ENCODE measurements around the gene VMO1. TPM values are rescaled to one million over a fixed set of nuclear protein-coding genes. Genes with fewer than 3 reads are reported as not detected.
A peak's percentile ranks its signal among the peaks of the same experiment; 100 is the strongest.

VMO1 gene
- total RNA-seq, 1 donor from 2014 or later = not detected

DNA sequence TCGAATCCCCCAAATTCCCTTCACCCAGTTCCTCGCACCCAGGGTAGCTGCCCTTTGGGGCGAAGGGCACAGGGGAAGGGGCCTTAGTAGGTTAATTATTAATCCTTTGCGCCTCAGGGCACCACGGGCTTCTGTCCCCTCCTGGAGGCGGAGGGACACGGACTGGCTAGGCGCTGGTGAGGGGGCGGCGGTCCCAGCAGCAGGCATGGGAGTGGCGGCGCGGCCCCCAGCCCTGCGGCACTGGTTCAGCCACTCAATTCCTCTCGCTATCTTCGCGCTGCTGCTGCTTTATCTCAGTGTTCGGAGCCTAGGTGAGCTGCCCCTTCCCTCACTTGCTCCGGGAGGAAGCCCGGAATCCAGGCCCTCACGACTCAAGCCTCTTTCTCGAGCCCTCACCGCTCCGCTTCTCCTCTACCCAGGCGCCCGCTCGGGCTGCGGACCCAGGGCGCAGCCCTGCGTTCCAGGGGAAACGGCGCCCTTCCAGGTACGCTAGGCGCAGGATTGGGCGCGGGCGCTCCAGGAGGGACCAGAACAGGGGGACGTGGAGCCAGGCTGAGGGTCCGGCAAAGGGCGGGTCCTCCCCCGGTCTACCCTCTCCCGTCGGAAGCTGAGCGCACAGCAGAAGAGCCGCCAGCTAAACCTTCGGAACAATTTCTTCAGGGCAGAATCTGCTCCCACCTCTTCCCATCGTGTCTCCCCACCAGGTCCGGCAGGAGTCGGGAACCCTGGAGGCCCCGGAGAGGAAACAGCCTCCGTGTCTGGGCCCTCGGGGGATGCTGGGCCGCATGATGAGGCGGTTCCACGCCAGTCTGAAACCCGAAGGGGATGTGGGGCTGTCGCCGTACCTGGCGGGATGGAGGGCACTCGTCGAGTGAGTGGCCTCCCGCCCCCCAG is 2.9 kb upstream of the VMO1 start, which contains the start of gene GLTPD2:
TSS of gene GLTPD2 (plus strand) at position 158 of the 894 bp plus-strand sequence. CDS start at position 206, 48 bp downstream.
- DNase-seq = no peak
- Mint-ChIP-seq H3K27me3 (peaks cover 44% of the 10 kb centered on the region), H3K4me3 (peak within 1 kb of the TSS; percentile 91), H3K36me3 (ENCODE audit: low read depth) (no peaks in the 10 kb centered on the region), H3K9me3 (no peaks in the 10 kb centered on the region), H3K4me1 (peaks cover 15% of the 10 kb centered on the region), H3K27ac (peak within 1 kb of the TSS; percentile 46)
- intact Hi-C loops (cut with micrococcal nuclease) = loop anchor here (2.0 to 5.0 kb wide), 3 partner anchors 42 to 147 kb away; partner anchors contain the start of genes ALOX15 and CHRNE

DNA sequence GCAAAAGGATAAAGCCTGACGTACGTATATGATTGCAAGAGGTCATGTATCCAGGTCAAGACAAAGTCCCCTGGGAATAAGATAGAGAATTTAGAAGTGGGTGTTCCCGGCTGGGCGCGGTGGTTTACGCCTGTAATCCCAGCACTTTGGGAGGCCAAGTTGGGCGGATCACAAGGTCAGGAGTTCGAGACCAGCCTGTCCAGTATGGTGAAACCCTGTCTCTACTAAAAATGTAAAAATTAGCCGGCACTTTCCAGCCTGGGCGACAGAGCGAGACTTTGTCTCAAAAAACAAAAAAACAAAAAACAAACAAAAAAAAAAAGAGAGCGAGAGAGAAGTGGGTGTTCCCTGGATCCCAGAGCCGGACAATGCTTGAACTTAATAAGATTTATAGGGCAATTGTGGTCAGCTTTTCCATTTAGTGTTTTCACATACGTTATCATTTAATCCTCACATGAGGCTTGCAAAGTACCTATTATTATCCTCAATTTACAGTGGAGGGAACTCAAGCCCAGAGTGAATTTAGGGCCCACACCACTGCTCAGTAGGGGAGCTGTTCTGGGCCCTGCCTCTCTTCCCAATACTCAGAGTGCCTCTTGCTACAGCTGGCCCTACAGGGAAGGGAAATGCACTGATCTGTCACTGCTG is 2.1 kb upstream of the VMO1 start:
- Mint-ChIP-seq H3K27me3 (peaks cover 48% of the 10 kb centered on the region), H3K4me1 (peaks cover 15% of the 10 kb centered on the region), H3K9me3 (no peaks in the 10 kb centered on the region), H3K4me3 (peak overlapping the region; percentile 64), H3K36me3 (ENCODE audit: low read depth) (no peaks in the 10 kb centered on the region), H3K27ac (peak overlapping the region; percentile 6)
- intact Hi-C loops (cut with micrococcal nuclease) = loop anchor here (2.0 to 5.0 kb wide), 3 partner anchors 41 to 146 kb away; partner anchors contain the start of genes ALOX15 and CHRNE
- no peak for DNase-seq

DNA sequence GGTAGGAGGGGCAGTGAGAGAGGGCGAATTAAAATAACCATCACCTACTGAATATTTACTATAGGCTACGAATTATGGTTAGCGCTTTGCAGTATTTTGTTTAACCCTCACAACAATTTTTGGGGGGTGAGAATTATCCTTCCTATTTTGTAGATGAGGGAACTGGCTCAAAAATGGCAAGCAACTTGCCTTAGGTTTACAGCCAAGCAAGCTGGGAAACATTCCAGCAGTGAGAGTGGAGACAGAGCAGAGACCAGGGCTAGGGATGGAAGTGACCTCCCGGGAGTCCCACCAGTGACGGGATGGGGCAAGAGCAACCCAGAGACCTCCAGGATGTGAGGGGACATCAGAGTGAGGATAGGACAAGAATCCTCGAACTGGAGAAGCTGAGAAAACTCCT is 352 bp upstream of the VMO1 start:
- Mint-ChIP-seq H3K4me3 (no peak overlapping the region), H3K9me3 (no peaks in the 10 kb centered on the region), H3K27me3 (peaks cover 56% of the 10 kb centered on the region), H3K27ac (no peak overlapping the region), H3K36me3 (ENCODE audit: low read depth) (no peaks in the 10 kb centered on the region), H3K4me1 (peaks cover 21% of the 10 kb centered on the region)
- no peak for DNase-seq
- intact Hi-C loops (cut with micrococcal nuclease) = loop anchor here (5.0 kb wide), 2 partner anchors 39 to 144 kb away; partner anchors contain the start of gene ALOX15

DNA sequence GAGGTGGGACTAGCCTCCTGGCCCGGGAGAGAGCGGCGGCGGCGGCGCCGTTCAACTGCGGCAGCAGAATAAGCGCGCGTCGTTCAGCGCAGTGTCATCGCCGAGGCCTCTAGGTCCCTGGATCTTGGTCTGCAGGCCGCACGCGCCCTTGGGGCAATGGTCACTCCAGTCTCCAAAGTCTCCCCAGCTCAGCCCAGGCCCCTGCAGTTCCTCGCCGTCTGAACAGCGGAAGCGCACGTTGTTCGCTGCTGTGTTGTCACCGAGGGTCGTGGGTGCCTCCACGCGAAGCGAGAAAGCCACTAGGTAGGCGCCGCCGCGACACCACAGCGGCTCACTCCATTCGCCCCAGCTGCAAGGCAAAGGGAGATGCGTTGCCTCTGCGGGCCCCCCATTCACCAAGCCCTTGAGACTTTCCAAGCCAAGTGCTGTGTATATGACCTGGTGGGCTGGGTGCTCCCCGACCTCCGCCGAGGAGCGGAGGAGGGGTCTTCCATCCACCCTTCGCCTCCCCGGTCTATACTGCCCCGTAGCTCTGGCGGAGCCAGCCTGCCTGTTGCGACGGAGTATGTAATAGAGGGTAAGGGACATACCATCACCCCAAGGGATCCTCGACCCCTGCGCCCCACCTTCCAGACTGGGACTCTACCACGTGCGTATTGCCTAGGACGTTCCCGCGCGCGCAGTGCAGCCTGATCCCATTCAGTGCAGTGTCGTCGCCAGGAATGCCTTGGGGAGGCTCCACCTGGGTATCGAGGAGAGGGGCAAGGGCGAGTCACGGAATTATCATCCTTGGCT is 656 bp downstream of the VMO1 start:
- Mint-ChIP-seq H3K9me3 (no peaks in the 10 kb centered on the region), H3K27ac (no peak overlapping the region), H3K4me1 (peaks cover 18% of the 10 kb centered on the region), H3K27me3 (peaks cover 60% of the 10 kb centered on the region), H3K4me3 (peak overlapping the region; percentile 59), H3K36me3 (ENCODE audit: low read depth) (no peaks in the 10 kb centered on the region)
- intact Hi-C loops (cut with micrococcal nuclease) = loop anchor here (5.0 kb wide), 2 partner anchors 38 to 143 kb away; partner anchors contain the start of gene ALOX15
- DNase-seq = peak; percentile 68

DNA sequence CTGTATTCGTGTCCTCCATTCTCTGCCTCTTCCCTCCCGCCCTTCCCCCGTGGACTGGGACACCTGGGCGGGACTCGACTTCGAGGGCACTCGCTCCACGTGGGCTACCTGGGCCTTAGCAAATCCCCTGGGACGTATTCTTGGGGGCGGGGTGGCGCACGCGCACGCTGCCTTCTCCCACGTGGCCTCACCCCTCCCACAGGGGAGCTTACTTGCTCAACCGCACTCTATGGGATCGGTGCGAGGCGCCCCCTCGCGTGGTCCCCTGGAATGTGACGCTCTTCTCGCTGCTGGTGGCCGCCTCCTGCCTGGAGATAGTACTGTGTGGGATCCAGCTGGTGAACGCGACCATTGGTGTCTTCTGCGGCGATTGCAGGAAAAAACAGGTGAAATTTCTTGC is 3.5 kb downstream of the VMO1 start:
- DNase-seq = peak; percentile 75
- Mint-ChIP-seq H3K4me1 (peaks cover 17% of the 10 kb centered on the region), H3K36me3 (ENCODE audit: low read depth) (no peaks in the 10 kb centered on the region)

DNA sequence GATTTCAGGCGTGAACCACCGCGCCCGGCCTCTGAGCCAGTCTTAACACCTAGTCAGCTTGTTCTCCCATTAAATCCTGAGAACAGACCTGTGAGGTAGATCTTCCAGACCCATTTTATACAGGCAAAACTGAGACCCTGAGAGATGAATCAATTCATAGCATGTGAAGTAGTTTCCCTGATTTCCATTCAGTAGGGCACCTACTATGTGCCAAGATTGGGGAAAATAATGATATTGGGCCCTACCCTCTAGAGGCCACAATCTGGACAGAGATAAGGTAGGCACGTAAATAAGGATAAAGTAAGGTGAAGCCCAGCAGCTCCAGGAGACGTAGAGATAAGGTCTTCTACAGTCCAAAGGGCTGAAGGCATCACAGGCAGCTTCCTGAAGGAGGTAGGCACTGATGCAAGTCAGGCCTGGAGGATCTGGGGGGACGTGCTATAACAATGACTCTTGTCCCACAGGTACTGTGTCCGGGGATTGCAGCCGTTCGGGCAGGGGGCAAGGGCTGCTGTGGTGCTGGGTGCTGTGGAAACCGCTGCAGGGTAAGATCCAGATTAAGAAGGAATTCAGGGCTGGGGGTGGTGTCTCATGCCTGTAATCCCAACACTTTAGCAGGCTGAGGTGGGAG is 5.7 kb downstream of the VMO1 start:
- H3K27me3 Mint-ChIP-seq = peaks cover 44% of the 10 kb centered on the region
- no peak for DNase-seq
- H3K4me1 Mint-ChIP-seq = peaks cover 10% of the 10 kb centered on the region
- no peak overlapping the region for H3K27ac Mint-ChIP-seq
- intact Hi-C loops (cut with micrococcal nuclease) = no loop called here
- no peaks in the 10 kb centered on the region for H3K36me3 Mint-ChIP-seq (ENCODE audit: low read depth)
- no peak overlapping the region for H3K4me3 Mint-ChIP-seq
- no peaks in the 10 kb centered on the region for H3K9me3 Mint-ChIP-seq

More for the DNA sequence above, 3.5 kb downstream of the VMO1 start:
- Mint-ChIP-seq H3K9me3 (no peaks in the 10 kb centered on the region), H3K27me3 (peaks cover 64% of the 10 kb centered on the region), H3K4me3 (no peak overlapping the region), H3K27ac (no peak overlapping the region)
- intact Hi-C loops (cut with micrococcal nuclease) = no loop called here

DNA sequence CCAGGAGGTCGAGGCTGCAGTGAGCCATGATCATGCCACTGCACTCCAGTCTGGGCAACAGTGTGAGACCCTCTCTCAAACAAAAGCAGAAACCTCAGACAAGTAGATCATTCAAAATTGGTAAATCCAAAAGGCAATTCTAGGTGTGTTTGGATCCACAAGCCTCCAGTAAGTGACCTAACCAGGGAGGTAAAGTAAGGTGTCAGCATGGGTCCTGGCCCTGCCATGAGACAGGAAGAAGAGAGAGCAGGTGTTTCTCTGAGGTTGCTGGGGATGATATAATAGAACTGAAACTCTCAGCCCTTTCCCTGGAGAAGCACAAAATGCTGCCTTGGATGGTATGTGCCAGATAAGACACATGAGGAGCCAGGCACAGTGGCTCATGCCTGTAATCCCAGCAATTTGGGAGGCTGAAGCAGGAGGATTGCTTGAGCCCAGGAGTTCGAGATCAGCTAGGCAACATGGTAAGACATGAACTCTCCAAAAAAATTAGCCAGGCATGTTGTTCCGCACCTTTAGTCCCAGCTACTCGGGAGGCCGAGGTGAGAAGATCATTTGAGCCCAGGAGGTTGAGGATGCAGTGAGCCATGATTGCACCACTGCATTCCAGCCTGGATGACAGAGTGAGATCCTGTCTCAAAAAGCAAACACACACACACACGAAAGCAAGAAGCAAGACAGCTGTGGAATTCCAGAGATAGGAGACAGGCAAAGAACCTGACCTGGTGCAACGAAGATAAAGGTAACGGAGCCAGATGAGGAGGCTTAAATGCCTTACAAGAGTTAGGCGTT is 8.0 kb downstream of the VMO1 start:
- Mint-ChIP-seq H3K27ac (no peak overlapping the region), H3K27me3 (peaks cover 32% of the 10 kb centered on the region), H3K36me3 (ENCODE audit: low read depth) (no peaks in the 10 kb centered on the region), H3K4me3 (no peak overlapping the region), H3K4me1 (peaks cover 8% of the 10 kb centered on the region), H3K9me3 (no peaks in the 10 kb centered on the region)
- intact Hi-C loops (cut with micrococcal nuclease) = no loop called here
- DNase-seq = no peak

DNA sequence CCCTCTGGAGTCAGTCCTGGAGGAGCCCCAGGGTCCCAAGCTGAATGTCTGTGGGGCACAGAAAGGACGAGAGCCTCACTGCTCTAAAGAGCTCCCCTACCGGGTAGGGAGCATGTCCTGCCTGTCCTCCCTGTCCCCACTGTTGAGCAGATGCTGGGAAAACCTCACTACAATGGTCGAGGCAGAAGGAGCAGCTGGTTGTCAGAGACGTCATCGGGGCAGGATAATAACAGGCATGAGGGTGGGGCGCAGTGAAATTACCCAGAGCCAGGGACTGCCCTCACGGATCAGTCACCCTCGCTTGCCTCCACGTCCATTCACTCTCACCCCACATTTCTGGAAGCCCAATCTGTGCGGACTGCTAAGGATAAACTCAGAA is 13.9 kb downstream of the VMO1 start:
- H3K27me3 Mint-ChIP-seq = peaks cover 9% of the 10 kb centered on the region
- H3K9me3 Mint-ChIP-seq = no peaks in the 10 kb centered on the region
- no peak overlapping the region for H3K27ac Mint-ChIP-seq
- DNase-seq = no peak
- H3K36me3 Mint-ChIP-seq (ENCODE audit: low read depth) = no peaks in the 10 kb centered on the region
- intact Hi-C loops (cut with micrococcal nuclease) = no loop called here
- H3K4me3 Mint-ChIP-seq = no peak overlapping the region
- peaks cover 14% of the 10 kb centered on the region for H3K4me1 Mint-ChIP-seq

DNA sequence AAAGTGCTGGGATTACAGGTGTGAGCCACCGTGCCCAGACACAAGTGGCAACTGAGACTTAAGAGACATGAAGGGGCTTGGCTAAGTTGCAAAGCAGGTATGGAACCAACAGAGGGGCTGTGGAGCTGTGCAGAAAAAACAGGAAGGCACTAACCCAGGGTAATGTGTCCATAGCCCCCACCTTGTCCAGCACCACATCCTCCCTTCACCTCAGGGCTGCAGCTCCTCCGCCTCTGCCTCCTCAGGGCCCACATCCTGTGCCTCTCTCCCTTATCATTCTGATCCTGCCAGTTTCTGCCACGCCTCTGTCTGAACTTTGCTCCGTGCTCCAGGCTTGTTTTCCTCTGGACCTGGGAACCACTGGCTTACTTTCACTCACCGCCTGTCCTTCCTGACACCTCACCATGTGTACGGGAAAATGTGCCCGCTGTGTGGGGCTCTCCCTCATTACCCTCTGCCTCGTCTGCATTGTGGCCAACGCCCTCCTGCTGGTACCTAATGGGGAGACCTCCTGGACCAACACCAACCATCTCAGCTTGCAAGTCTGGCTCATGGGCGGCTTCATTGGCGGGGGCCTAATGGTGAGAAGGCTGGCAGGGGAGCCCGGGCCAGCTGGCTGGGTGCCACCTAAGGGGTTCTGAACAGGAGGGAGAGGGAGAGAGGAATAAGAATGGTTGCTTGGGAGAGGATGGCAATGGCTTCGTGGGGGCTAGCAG is 14.5 kb downstream of the VMO1 start, which contains the start of gene TM4SF5:
TSS of gene TM4SF5 (plus strand) at position 368 of the 716 bp plus-strand sequence. CDS start at position 405, 37 bp downstream.
- Mint-ChIP-seq H3K9me3 (no peaks in the 10 kb centered on the region), H3K4me3 (no peak within 1 kb of the TSS), H3K27ac (peak within 1 kb of the TSS; percentile 19), H3K4me1 (peaks cover 14% of the 10 kb centered on the region), H3K36me3 (ENCODE audit: low read depth) (no peaks in the 10 kb centered on the region), H3K27me3 (peaks cover 9% of the 10 kb centered on the region)
- DNase-seq = peak; percentile 77
- intact Hi-C loops (cut with micrococcal nuclease) = no loop called here

DNA sequence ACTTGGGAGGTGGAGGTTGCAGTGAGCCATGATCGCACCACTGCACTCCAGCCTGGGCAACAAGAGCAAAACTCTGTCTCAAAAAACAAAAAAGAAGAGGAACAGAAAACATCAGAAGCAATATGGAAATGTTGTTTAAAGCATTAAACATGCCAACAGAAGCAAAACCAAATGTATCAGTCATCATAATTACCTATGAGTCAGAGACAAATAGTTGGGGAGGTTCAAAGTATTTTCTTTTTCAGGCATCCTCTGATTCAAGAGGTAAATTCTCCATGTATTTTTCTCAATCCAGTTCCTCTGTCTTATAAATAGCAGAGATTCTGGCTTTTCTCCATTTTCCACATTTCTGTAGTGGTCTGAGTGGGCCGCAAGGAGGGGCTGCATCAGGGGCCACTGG is 16.5 kb downstream of the VMO1 start:
- Mint-ChIP-seq H3K27ac (peak overlapping the region; percentile 37), H3K9me3 (no peaks in the 10 kb centered on the region), H3K4me3 (no peak overlapping the region), H3K4me1 (peaks cover 14% of the 10 kb centered on the region), H3K36me3 (ENCODE audit: low read depth) (no peaks in the 10 kb centered on the region), H3K27me3 (peaks cover 8% of the 10 kb centered on the region)
- intact Hi-C loops (cut with micrococcal nuclease) = no loop called here
- DNase-seq = no peak

DNA sequence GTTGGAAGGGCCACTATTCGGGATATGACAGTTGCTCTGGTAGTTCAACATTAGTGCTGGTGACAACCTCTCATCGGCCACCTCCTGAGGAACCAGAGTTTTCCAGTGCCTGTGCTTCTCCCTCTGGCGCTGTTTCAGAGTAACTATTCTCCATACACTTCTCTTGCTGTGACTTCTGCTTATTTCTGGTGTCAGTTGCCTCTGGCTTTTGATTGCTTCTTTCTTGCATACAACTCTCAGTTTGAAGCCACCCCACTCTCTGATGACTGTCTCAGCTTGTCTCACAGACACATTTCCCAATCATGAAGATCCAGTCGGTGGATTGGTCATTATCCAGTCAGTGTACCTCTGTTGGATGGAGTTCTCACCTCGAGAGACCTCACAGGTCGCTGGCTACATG is 17.9 kb downstream of the VMO1 start:
- no peak overlapping the region for H3K27ac Mint-ChIP-seq
- intact Hi-C loops (cut with micrococcal nuclease) = no loop called here
- no peak for DNase-seq
- no peaks in the 10 kb centered on the region for H3K9me3 Mint-ChIP-seq
- H3K4me3 Mint-ChIP-seq = no peak overlapping the region
- peaks cover 14% of the 10 kb centered on the region for H3K4me1 Mint-ChIP-seq
- no peaks in the 10 kb centered on the region for H3K36me3 Mint-ChIP-seq (ENCODE audit: low read depth)
- peaks cover 8% of the 10 kb centered on the region for H3K27me3 Mint-ChIP-seq

DNA sequence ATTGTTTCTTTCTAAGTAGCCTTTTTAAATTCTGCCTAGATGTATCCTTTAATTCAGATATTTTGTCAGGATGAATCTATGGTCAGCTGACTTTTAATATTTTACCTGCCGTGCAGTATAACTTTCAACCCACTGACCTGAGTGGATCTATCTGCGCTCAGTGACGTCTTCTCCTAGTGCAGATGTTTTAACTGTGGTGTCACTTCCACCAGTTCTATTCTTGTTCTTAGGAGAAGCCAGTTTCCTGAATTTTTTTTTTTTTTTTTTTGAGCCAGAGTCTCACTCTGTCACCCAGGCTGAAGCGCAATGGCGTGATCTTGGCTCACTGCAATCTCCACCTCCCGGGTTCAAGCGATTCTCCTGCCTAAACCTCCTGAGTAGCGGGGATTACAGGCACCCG is 19.4 kb downstream of the VMO1 start:
- no peaks in the 10 kb centered on the region for H3K9me3 Mint-ChIP-seq
- H3K27me3 Mint-ChIP-seq = peaks cover 10% of the 10 kb centered on the region
- no peaks in the 10 kb centered on the region for H3K36me3 Mint-ChIP-seq (ENCODE audit: low read depth)
- no peak overlapping the region for H3K27ac Mint-ChIP-seq
- no peak for DNase-seq
- intact Hi-C loops (cut with micrococcal nuclease) = no loop called here
- no peak overlapping the region for H3K4me3 Mint-ChIP-seq
- peaks cover 11% of the 10 kb centered on the region for H3K4me1 Mint-ChIP-seq

Data from activated CD4-positive, alpha-beta T cell treated with anti-CD3 and anti-CD28 coated beads, Interleukin-2, amount 10 ng/mL, durations not matched to agents 24 days and 14 days (primary cell).